ENCODE results near the gene HIVEP3. TPM values are rescaled to one million over a fixed set of nuclear protein-coding genes. Genes with fewer than 3 reads are reported as not detected.

HIVEP3 gene
- total RNA-seq, 1 donor from 2014 or later, result 0.37 TPM

DNA sequence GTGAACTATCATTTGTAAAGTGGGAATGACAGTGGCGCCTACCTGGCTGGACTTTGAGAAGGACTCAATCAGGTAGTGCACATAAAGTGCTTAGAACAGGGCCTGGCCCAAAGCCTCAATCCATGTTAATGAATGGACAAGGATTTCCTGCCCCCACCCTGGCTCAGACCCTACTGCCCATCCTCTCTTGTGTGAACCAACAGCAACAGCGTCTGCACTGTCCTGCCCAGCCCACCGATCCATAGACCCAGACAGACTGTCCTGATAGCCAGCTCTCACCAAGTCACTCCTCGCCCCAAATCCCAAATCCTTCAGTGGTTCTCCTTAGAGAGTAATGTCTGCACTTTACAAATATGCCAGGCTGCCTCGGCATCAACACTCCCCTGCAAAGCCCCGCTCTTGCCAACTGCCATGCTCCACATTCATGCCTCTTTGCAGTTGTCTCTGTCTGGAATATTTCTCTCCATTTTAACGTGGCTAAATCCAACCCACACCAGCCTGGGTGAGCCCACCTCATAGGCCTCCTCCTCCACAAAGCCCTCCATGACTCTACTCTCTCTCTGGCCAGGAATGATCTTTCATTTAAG lies 276.7 kb downstream of the HIVEP3 start:
- no peaks in the 10 kb centered on the region for H4K20me1 ChIP-seq (ENCODE audit: low read depth)
- no peak overlapping the region for H3K4me3 ChIP-seq
- no peak for DNase-seq (ENCODE audit: low spot score)
- H2AFZ ChIP-seq (replicated peaks), result no peak overlapping the region
- no peak overlapping the region for H3K9ac ChIP-seq
- H3K36me3 ChIP-seq, result no peaks in the 10 kb centered on the region
- H3K9me3 ChIP-seq (ENCODE audit: low read depth), result no peaks in the 10 kb centered on the region
- TF ChIP-seq EZH2phosphoT487 (IDR thresholded peaks at IDR 0.05) (no peak), EZH2 (IDR thresholded peaks at IDR 0.05) (no peak)
- TF ChIP-seq, protein P1, sequence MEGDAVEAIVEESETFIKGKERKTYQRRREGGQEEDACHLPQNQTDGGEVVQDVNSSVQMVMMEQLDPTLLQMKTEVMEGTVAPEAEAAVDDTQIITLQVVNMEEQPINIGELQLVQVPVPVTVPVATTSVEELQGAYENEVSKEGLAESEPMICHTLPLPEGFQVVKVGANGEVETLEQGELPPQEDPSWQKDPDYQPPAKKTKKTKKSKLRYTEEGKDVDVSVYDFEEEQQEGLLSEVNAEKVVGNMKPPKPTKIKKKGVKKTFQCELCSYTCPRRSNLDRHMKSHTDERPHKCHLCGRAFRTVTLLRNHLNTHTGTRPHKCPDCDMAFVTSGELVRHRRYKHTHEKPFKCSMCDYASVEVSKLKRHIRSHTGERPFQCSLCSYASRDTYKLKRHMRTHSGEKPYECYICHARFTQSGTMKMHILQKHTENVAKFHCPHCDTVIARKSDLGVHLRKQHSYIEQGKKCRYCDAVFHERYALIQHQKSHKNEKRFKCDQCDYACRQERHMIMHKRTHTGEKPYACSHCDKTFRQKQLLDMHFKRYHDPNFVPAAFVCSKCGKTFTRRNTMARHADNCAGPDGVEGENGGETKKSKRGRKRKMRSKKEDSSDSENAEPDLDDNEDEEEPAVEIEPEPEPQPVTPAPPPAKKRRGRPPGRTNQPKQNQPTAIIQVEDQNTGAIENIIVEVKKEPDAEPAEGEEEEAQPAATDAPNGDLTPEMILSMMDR (IDR thresholded peaks at IDR 0.05), result no peak
- H3K4me3 Mint-ChIP-seq, result no peak overlapping the region
- H3K27me3 Mint-ChIP-seq (ENCODE audit: insufficient read depth, low read depth), result no peaks in the 10 kb centered on the region
- no peaks in the 10 kb centered on the region for H3K36me3 Mint-ChIP-seq
- H3K27ac ChIP-seq, result no peak overlapping the region
- no peak overlapping the region for H3K27ac Mint-ChIP-seq
- H3K4me2 ChIP-seq, result no peak overlapping the region
- H3K27me3 ChIP-seq, result no peaks in the 10 kb centered on the region
- H3K4me1 ChIP-seq, result peaks cover 4% of the 10 kb centered on the region
- no peaks in the 10 kb centered on the region for H3K79me2 ChIP-seq (ENCODE audit: low read depth)
- H3F3A ChIP-seq (ENCODE audit: low read depth), result no peaks in the 10 kb centered on the region
- H3K4me1 Mint-ChIP-seq, result peaks cover 4% of the 10 kb centered on the region
- no peaks in the 10 kb centered on the region for H3K9me3 Mint-ChIP-seq

DNA sequence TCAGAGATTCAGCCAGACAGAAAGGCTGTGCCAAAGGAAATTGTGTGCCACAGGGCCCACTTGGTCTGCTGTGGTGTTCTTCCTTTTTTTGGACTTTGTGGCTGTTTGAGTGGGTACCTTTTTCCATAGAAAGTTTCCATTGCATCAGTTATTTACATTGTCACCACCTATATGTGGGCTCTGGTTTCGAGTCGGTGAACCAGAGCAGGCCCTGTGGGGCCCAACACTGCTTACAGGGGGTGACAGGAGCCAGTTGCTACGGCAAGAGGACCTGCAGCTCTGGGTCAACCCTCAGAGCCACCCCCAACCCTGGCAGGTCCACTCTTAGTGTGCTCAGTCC lies 277.3 kb downstream of the HIVEP3 start:
- Mint-ChIP-seq H3K4me3 (no peak overlapping the region), H3K36me3 (no peaks in the 10 kb centered on the region), H3K4me1 (peaks cover 4% of the 10 kb centered on the region), H3K27ac (no peak overlapping the region), H3K27me3 (ENCODE audit: insufficient read depth, low read depth) (no peaks in the 10 kb centered on the region), H3K9me3 (no peaks in the 10 kb centered on the region)
- no peaks in the 10 kb centered on the region for H3K36me3 ChIP-seq
- H3K27ac ChIP-seq, result no peak overlapping the region
- H3K9ac ChIP-seq, result no peak overlapping the region
- H3K79me2 ChIP-seq (ENCODE audit: low read depth), result no peaks in the 10 kb centered on the region
- H2AFZ ChIP-seq (replicated peaks), result no peak overlapping the region
- no peaks in the 10 kb centered on the region for H3F3A ChIP-seq (ENCODE audit: low read depth)
- no peak overlapping the region for H3K4me2 ChIP-seq
- H3K27me3 ChIP-seq, result no peaks in the 10 kb centered on the region
- H3K4me3 ChIP-seq, result no peak overlapping the region
- no peaks in the 10 kb centered on the region for H4K20me1 ChIP-seq (ENCODE audit: low read depth)
- TF ChIP-seq EZH2 (IDR thresholded peaks at IDR 0.05) (no peak), EZH2phosphoT487 (IDR thresholded peaks at IDR 0.05) (no peak)
- TF ChIP-seq, protein P1 (IDR thresholded peaks at IDR 0.05), result no peak
- no peaks in the 10 kb centered on the region for H3K9me3 ChIP-seq (ENCODE audit: low read depth)
- H3K4me1 ChIP-seq, result peaks cover 4% of the 10 kb centered on the region
- no peak for DNase-seq (ENCODE audit: low spot score)

DNA sequence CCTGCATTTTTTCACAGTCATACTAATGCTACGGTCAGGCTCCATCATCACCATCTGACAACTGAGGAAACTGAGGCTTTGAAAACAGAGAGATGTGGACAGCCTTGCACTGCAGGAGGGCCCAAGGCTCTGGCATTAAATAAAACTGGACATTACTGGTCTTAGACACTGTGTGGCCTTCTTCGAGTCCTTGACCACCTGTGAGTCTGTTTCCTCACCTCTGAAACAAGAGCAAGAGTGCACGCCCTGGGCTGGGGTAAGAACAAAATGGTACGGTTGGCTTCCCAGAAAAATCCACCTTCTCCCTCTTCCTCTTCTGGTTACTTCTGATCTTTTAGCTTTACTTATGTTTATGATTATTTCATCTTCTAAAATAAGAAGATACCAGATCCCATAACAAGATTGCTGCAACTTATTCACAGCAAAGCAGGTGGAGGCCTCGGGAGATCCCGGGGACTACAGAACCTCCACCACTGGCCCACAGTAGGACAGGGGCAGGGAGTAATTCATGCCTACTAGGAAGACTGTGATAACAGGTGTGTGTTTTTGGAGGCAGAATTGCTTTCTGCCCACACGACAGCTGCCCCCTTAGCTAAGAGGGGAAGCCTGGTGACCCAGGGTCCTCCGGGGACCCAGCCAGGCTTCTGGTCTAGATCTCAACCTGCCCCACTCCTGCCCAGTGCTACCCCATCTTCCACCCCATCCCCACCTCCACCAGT lies 277.8 kb downstream of the HIVEP3 start:
- Histone ChIP-seq H3K4me1 (peaks cover 4% of the 10 kb centered on the region), H3K27me3 (no peaks in the 10 kb centered on the region), H3K79me2 (ENCODE audit: low read depth) (no peaks in the 10 kb centered on the region), H3K4me3 (no peak overlapping the region), H3K36me3 (no peaks in the 10 kb centered on the region), H3K9ac (no peak overlapping the region), H2AFZ (replicated peaks) (no peak overlapping the region), H3K9me3 (ENCODE audit: low read depth) (no peaks in the 10 kb centered on the region), H3K27ac (no peak overlapping the region), H3K4me2 (no peak overlapping the region), H4K20me1 (ENCODE audit: low read depth) (no peaks in the 10 kb centered on the region), H3F3A (ENCODE audit: low read depth) (no peaks in the 10 kb centered on the region)
- TF ChIP-seq, protein P1 (IDR thresholded peaks at IDR 0.05), result no peak
- TF ChIP-seq EZH2phosphoT487 (IDR thresholded peaks at IDR 0.05) (no peak), EZH2 (IDR thresholded peaks at IDR 0.05) (no peak)
- Mint-ChIP-seq H3K9me3 (no peaks in the 10 kb centered on the region), H3K4me1 (peaks cover 4% of the 10 kb centered on the region), H3K4me3 (no peak overlapping the region), H3K27me3 (ENCODE audit: insufficient read depth, low read depth) (no peaks in the 10 kb centered on the region), H3K27ac (no peak overlapping the region), H3K36me3 (no peaks in the 10 kb centered on the region)
- no peak for DNase-seq (ENCODE audit: low spot score)
